HepG2 (cell line): ENCODE results near the gene STAMBPL1. TPM values are rescaled to one million over a fixed set of nuclear protein-coding genes. Genes with fewer than 3 reads are reported as not detected.

Experiments
- ASH2L ChIP-seq: fragments of 300-600, 200-600 bp; sonication (generic); IDR thresholded peaks from 2 replicates; pipeline ENCODE4 v1.7.0; 2017; ENCODE audit warnings: low read depth, mild to moderate bottlenecking, moderate library complexity, mixed read lengths, low read length; ENCODE audit not compliant: insufficient read length
- CBX5 ChIP-seq: sonication (generic); formaldehyde crosslinking; IDR thresholded peaks from 2 replicates; pipeline ENCODE4 v1.4.0; 2020; ENCODE audit warnings: missing genetic modification reagents, borderline replicate concordance
- CREB1 ChIP-seq, 2 experiments: fragments of 450-650 bp in 1 of 2; IDR thresholded peaks; 2 replicates each; pipeline ENCODE4 v1.6.1; 2016 to 2017; ENCODE audit warnings: control low read depth in 1 of 2, mild to moderate bottlenecking in 1 of 2, missing compliant biosample characterization in 1 of 2, missing genetic modification characterization in 1 of 2
- EED ChIP-seq: sonication (generic); formaldehyde crosslinking; IDR thresholded peaks from 2 replicates; pipeline ENCODE4 v1.5.0; 2020; ENCODE audit warnings: mild to moderate bottlenecking, missing genetic modification reagents
- FLYWCH1 ChIP-seq: sonication (generic); formaldehyde crosslinking; IDR thresholded peaks from 2 replicates; pipeline ENCODE4 v1.8.1; 2023; ENCODE audit warnings: mild to moderate bottlenecking, missing genetic modification reagents
- GATAD2A ChIP-seq: IDR thresholded peaks from 2 replicates; pipeline ENCODE4 v1.6.1; 2016
- HOXA3 ChIP-seq: sonication (generic); formaldehyde crosslinking; IDR thresholded peaks from 2 replicates; pipeline ENCODE4 v1.5.0; 2020; ENCODE audit warnings: missing genetic modification reagents
- JUN ChIP-seq: sonication (generic); formaldehyde crosslinking; IDR thresholded peaks from 2 replicates; pipeline ENCODE4 v1.4.0; 2020; ENCODE audit warnings: mild to moderate bottlenecking, missing genetic modification reagents
- PRDM10 ChIP-seq: sonication (generic); formaldehyde crosslinking; IDR thresholded peaks from 2 replicates; pipeline ENCODE4 v1.4.0; 2020; ENCODE audit warnings: low read depth, missing genetic modification reagents
- SIN3A ChIP-seq: IDR thresholded peaks from 2 replicates; pipeline ENCODE4 v1.6.1; 2011; ENCODE audit warnings: low read depth, mild to moderate bottlenecking, control low read depth, low read length, borderline replicate concordance
- TEF ChIP-seq: sonication (generic); formaldehyde crosslinking; IDR thresholded peaks from 2 replicates; pipeline ENCODE4 v1.5.0; 2020; ENCODE audit warnings: missing genetic modification reagents
- ZBTB1 ChIP-seq: sonication (generic); formaldehyde crosslinking; IDR thresholded peaks from 2 replicates; pipeline ENCODE4 v1.4.0; 2020; ENCODE audit warnings: missing genetic modification reagents, borderline replicate concordance
- ZMYM4 ChIP-seq: sonication (generic); formaldehyde crosslinking; IDR thresholded peaks from 2 replicates; pipeline ENCODE4 v1.8.1; 2023; ENCODE audit warnings: mild to moderate bottlenecking, missing genetic modification reagents
- ZNF329 ChIP-seq: sonication (generic); formaldehyde crosslinking; IDR thresholded peaks from 2 replicates; pipeline ENCODE4 v1.9.0; 2021; ENCODE audit warnings: low read depth, mild to moderate bottlenecking, missing genetic modification reagents
- ZNF451 ChIP-seq: sonication (generic); formaldehyde crosslinking; IDR thresholded peaks from 2 replicates; pipeline ENCODE4 v1.5.0; 2020; ENCODE audit warnings: mild to moderate bottlenecking, missing genetic modification reagents
- ZNF674 ChIP-seq: sonication (generic); formaldehyde crosslinking; IDR thresholded peaks from 2 replicates; pipeline ENCODE4 v1.5.0; 2020; ENCODE audit warnings: low read depth, mild to moderate bottlenecking, missing genetic modification reagents
- ZSCAN30 ChIP-seq: sonication (generic); formaldehyde crosslinking; IDR thresholded peaks from 2 replicates; pipeline ENCODE4 v1.5.0; 2020; ENCODE audit warnings: mild to moderate bottlenecking, missing genetic modification reagents
- polyA plus RNA-seq, 8 experiments: library from polyadenylated mRNA; depleted of rRNA in 3 of 8; stranded (reverse) in 7 of 8; unstranded in 1 of 8; fragments of >200 nt; fragmentation: Illumina TruSeq in 4 of 8; extraction: Trizol in 4 of 8; gene quantifications; 2 replicates each; pipeline versions ENCODE4 v1.2.1 to v1.2.3, GENCODE V29; 2011 to 2016; ENCODE audit warnings: low read depth in 4 of 8, missing spikeins in 1 of 8, mixed read lengths in 1 of 8; ENCODE audit not compliant: insufficient read depth in 1 of 8
- total RNA-seq, 5 experiments: library from RNA; depleted of rRNA; stranded (reverse); fragments of >200 nt; fragmentation: Illumina TruSeq; extraction: Trizol; gene quantifications; 2 replicates each; pipeline ENCODE4 v1.2.3, GENCODE V29; 2016; ENCODE audit warnings: low read depth in 1 of 5
- TF ChIP-seq, protein P1 (sequence below): sonication (generic); formaldehyde crosslinking; IDR thresholded peaks from 2 replicates; pipeline ENCODE4 v1.5.1; 2020; ENCODE audit warnings: mild to moderate bottlenecking, moderate library complexity, missing genetic modification reagents
- TF ChIP-seq, protein P2 (sequence below): sonication (generic); formaldehyde crosslinking; IDR thresholded peaks from 2 replicates; pipeline ENCODE4 v1.5.1; 2020; ENCODE audit warnings: mild to moderate bottlenecking, missing genetic modification reagents, moderate library complexity
- TF ChIP-seq, protein P3 (sequence below): IDR thresholded peaks from 2 replicates; pipeline ENCODE4 v1.6.1; 2016; ENCODE audit warnings: mild to moderate bottlenecking, missing biosample characterization, missing genetic modification reagents
- TF ChIP-seq, protein P4 (sequence below): sonication (generic); formaldehyde crosslinking; IDR thresholded peaks from 2 replicates; pipeline ENCODE4 v1.4.0; 2020; ENCODE audit warnings: mild to moderate bottlenecking, missing genetic modification reagents

The STAMBPL1 gene
- total and polyA plus RNA-seq, 2 of the 13 experiments (the other 11 are each of a cell fraction or from before 2014, with no cell fraction given) = 1.4 to 1.5 TPM

- TF ChIP-seq EED (0 out of 2 replicates have a peak, but pooled peaks have one; percentile 46), CREB1 (IDR thresholded peaks at IDR 0.05) (no peak), CREB1 (CRISPR knock-in tag; IDR thresholded peaks at IDR 0.05) (no peak), ZMYM4 (CRISPR knock-in tag) (0 out of 2 replicates have a peak, but pooled peaks have one; percentile 4), GATAD2A (CRISPR knock-in tag) (no peak), FLYWCH1 (CRISPR knock-in tag) (no peak), ASH2L (peak; percentile 52), HOXA3 (CRISPR knock-in tag) (peak; percentile 47; the same call in 1 of the 2 replicates), ZNF329 (CRISPR knock-in tag) (no peak), ZNF451 (CRISPR knock-in tag) (peak; percentile 80), JUN (CRISPR knock-in tag) (no peak), CBX5 (CRISPR knock-in tag) (peak; percentile 27; the same call in 1 of the 2 replicates), TEF (CRISPR knock-in tag) (no peak), PRDM10 (CRISPR knock-in tag) (no peak), SIN3A (no peak; the same call in 1 of the 2 replicates), ZSCAN30 (CRISPR knock-in tag) (no peak), ZNF674 (CRISPR knock-in tag) (no peak), ZBTB1 (CRISPR knock-in tag) (no peak)
- TF ChIP-seq, protein P1, sequence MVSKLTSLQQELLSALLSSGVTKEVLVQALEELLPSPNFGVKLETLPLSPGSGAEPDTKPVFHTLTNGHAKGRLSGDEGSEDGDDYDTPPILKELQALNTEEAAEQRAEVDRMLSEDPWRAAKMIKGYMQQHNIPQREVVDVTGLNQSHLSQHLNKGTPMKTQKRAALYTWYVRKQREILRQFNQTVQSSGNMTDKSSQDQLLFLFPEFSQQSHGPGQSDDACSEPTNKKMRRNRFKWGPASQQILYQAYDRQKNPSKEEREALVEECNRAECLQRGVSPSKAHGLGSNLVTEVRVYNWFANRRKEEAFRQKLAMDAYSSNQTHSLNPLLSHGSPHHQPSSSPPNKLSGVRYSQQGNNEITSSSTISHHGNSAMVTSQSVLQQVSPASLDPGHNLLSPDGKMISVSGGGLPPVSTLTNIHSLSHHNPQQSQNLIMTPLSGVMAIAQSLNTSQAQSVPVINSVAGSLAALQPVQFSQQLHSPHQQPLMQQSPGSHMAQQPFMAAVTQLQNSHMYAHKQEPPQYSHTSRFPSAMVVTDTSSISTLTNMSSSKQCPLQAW (CRISPR knock-in tag) = no peak
- TF ChIP-seq, protein P2, sequence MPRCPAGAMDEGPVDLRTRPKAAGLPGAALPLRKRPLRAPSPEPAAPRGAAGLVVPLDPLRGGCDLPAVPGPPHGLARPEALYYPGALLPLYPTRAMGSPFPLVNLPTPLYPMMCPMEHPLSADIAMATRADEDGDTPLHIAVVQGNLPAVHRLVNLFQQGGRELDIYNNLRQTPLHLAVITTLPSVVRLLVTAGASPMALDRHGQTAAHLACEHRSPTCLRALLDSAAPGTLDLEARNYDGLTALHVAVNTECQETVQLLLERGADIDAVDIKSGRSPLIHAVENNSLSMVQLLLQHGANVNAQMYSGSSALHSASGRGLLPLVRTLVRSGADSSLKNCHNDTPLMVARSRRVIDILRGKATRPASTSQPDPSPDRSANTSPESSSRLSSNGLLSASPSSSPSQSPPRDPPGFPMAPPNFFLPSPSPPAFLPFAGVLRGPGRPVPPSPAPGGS (CRISPR knock-in tag) = peak; percentile 65; the same call in 1 of the 2 replicates
- TF ChIP-seq, protein P3, sequence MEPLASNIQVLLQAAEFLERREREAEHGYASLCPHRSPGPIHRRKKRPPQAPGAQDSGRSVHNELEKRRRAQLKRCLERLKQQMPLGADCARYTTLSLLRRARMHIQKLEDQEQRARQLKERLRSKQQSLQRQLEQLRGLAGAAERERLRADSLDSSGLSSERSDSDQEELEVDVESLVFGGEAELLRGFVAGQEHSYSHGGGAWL (CRISPR knock-in tag) = 0 out of 2 replicates have a peak, but pooled peaks have one; percentile 48
- TF ChIP-seq, protein P4, sequence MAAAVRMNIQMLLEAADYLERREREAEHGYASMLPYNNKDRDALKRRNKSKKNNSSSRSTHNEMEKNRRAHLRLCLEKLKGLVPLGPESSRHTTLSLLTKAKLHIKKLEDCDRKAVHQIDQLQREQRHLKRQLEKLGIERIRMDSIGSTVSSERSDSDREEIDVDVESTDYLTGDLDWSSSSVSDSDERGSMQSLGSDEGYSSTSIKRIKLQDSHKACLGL (CRISPR knock-in tag) = peak; percentile 88; the same call in 1 of the 2 replicates
Measured at GRCh38 chr10:88880282-88881076, 434 bp downstream of the STAMBPL1 start (continued).
